GM18907 (cell line): ENCODE results near the gene ARFIP1.
"Not testable (repeated sequence)": the region's sequence is repeated elsewhere in the genome, so short reads cannot be mapped to it uniquely, and the experiment has no call there.

Experiments used
- ATAC-seq: cut with Tn5 transposase; IDR thresholded peaks from one replicate; pipeline ENCODE4 v1.9.1; 2021; ENCODE audit warnings: mild to moderate bottlenecking, moderate library complexity; ENCODE audit not compliant: unreplicated experiment

Gene ARFIP1

GRCh38 chr4:152785639-152786615 is 6.2 kb downstream of the ARFIP1 start:
- ATAC-seq, result peak; percentile 46

- ATAC-seq, result no peak
Measured at GRCh38 chr4:152786627-152787026, 6.9 kb downstream of the ARFIP1 start.

- ATAC-seq, result no peak
Measured at GRCh38 chr4:152795891-152796290, 16.1 kb downstream of the ARFIP1 start.

- no peak for ATAC-seq
Measured at GRCh38 chr4:152803541-152803940, 23.8 kb downstream of the ARFIP1 start.

GRCh38 chr4:152805071-152805650 is 25.4 kb downstream of the ARFIP1 start:
- ATAC-seq, result no peak

- ATAC-seq, result no peak
Measured at GRCh38 chr4:152805818-152806217, 26.1 kb downstream of the ARFIP1 start.

GRCh38 chr4:152806501-152807125 is 26.9 kb downstream of the ARFIP1 start:
- no peak for ATAC-seq

GRCh38 chr4:152807294-152807829 is 27.6 kb downstream of the ARFIP1 start:
- no peak for ATAC-seq

GRCh38 chr4:152808670-152809069 is 28.9 kb downstream of the ARFIP1 start:
- no peak for ATAC-seq

GRCh38 chr4:152810715-152811287 is 31.0 kb downstream of the ARFIP1 start:
- no peak for ATAC-seq

GRCh38 chr4:152815078-152815477 is 35.3 kb downstream of the ARFIP1 start:
- no peak for ATAC-seq

GRCh38 chr4:152817331-152817730 is 37.6 kb downstream of the ARFIP1 start:
- ATAC-seq, result no peak

GRCh38 chr4:152819026-152819645 is 39.4 kb downstream of the ARFIP1 start:
- ATAC-seq, result no peak

GRCh38 chr4:152820073-152820472 is 40.3 kb downstream of the ARFIP1 start:
- no peak for ATAC-seq

GRCh38 chr4:152822323-152822722 is 42.6 kb downstream of the ARFIP1 start:
- ATAC-seq, result no peak

GRCh38 chr4:152824561-152824960 is 44.8 kb downstream of the ARFIP1 start:
- no peak for ATAC-seq

- no peak for ATAC-seq
Measured at GRCh38 chr4:152825336-152825735, 45.6 kb downstream of the ARFIP1 start.

- ATAC-seq, result no peak
Measured at GRCh38 chr4:152828122-152828521, 48.4 kb downstream of the ARFIP1 start.

GRCh38 chr4:152831416-152831815 is 51.7 kb downstream of the ARFIP1 start:
- ATAC-seq, result no peak

- no peak for ATAC-seq
Measured at GRCh38 chr4:152836936-152837335, 57.2 kb downstream of the ARFIP1 start.

- not testable (repeated sequence) for ATAC-seq
Measured at GRCh38 chr4:152839729-152840128, 60.0 kb downstream of the ARFIP1 start.
